Measurements from ENCODE around the gene FOCAD. TPM values are rescaled to one million over a fixed set of nuclear protein-coding genes. Genes with fewer than 3 reads are reported as not detected.
"Not testable (repeated sequence)": the region's sequence is repeated elsewhere in the genome, so short reads cannot be mapped to it uniquely, and the experiment has no call there.

Gene FOCAD
- total and polyA plus RNA-seq, 2 donors (not counting 1 experiment from before 2014, with no cell fraction given) = 40.3 to 145 TPM

GRCh38 chr9:20650313-20650712, 33.7 kb upstream of the FOCAD start:
- Histone ChIP-seq H3K79me2 (ENCODE audit: control insufficient read depth, insufficient read depth, low read length) (no peaks in the 10 kb centered on the region), H3K4me1 (ENCODE audit: control insufficient read depth, extremely low read depth, insufficient read depth, low read length) (no peaks in the 10 kb centered on the region), H4K20me1 (ENCODE audit: control insufficient read depth, extremely low read depth, insufficient read depth, low read length) (no peaks in the 10 kb centered on the region), H3K4me3 (replicated peaks in 1 of 4; ENCODE audit: control extremely low read depth in 1 of 4, insufficient read depth in 1 of 4, low read depth in 3 of 4, low read length in 4 of 4) (no peak overlapping the region), H3K4me2 (ENCODE audit: extremely low read depth, insufficient read depth, low read length) (no peak overlapping the region), H3K27me3 (ENCODE audit: control insufficient read depth, insufficient read depth, low read length) (no peaks in the 10 kb centered on the region), H2AFZ (ENCODE audit: low read length) (no peak overlapping the region), H3K9me3 (ENCODE audit: control insufficient read depth, insufficient read depth, low read depth, low read length) (no peaks in the 10 kb centered on the region), H3K36me3 (ENCODE audit: control insufficient read depth, insufficient read depth, low read length) (no peaks in the 10 kb centered on the region), H3K9ac (ENCODE audit: insufficient read depth, low read length) (no peak overlapping the region), H3K27ac (ENCODE audit: insufficient read depth, low read length) (no peak overlapping the region)
- no peak for TF ChIP-seq EZH2 (IDR thresholded peaks at IDR 0.05; ENCODE audit: low read length, missing control alignments)
- TF ChIP-seq CTCF (conservative IDR thresholded peaks at IDR 0.05 in 1 of 2, IDR thresholded peaks at IDR 0.05 in 1 of 2; ENCODE audit: low read depth in 1 of 2, low read length in 2 of 2) = no peak
- DNase-seq (ENCODE audit: low read depth in 2 of 2) = no peak

GRCh38 chr9:20650750-20651299, 33.2 kb upstream of the FOCAD start:
- no peaks in the 10 kb centered on the region for H3K36me3 ChIP-seq (ENCODE audit: control insufficient read depth, insufficient read depth, low read length)
- H3K4me3 ChIP-seq (replicated peaks in 1 of 4; ENCODE audit: control extremely low read depth in 1 of 4, insufficient read depth in 1 of 4, low read depth in 3 of 4, low read length in 4 of 4) = no peak overlapping the region
- H3K27me3 ChIP-seq (ENCODE audit: control insufficient read depth, insufficient read depth, low read length) = no peaks in the 10 kb centered on the region

GRCh38 chr9:20651939-20652338, 32.1 kb upstream of the FOCAD start:
- H3K4me3 ChIP-seq (replicated peaks in 1 of 4; ENCODE audit: control extremely low read depth in 1 of 4, insufficient read depth in 1 of 4, low read depth in 3 of 4, low read length in 4 of 4) = no peak overlapping the region
- no peak overlapping the region for H3K4me2 ChIP-seq (ENCODE audit: extremely low read depth, insufficient read depth, low read length)
- no peaks in the 10 kb centered on the region for H3K4me1 ChIP-seq (ENCODE audit: control insufficient read depth, extremely low read depth, insufficient read depth, low read length)
- no peak overlapping the region for H2AFZ ChIP-seq (ENCODE audit: low read length)
- H4K20me1 ChIP-seq (ENCODE audit: control insufficient read depth, extremely low read depth, insufficient read depth, low read length) = no peaks in the 10 kb centered on the region
- no peaks in the 10 kb centered on the region for H3K36me3 ChIP-seq (ENCODE audit: control insufficient read depth, insufficient read depth, low read length)
- no peak for DNase-seq (ENCODE audit: low read depth in 2 of 2)
- no peaks in the 10 kb centered on the region for H3K9me3 ChIP-seq (ENCODE audit: control insufficient read depth, insufficient read depth, low read depth, low read length)
- no peak overlapping the region for H3K9ac ChIP-seq (ENCODE audit: insufficient read depth, low read length)
- H3K27me3 ChIP-seq (ENCODE audit: control insufficient read depth, insufficient read depth, low read length) = no peaks in the 10 kb centered on the region
- TF ChIP-seq EZH2 (IDR thresholded peaks at IDR 0.05; ENCODE audit: low read length, missing control alignments) = no peak
- no peak for TF ChIP-seq CTCF (conservative IDR thresholded peaks at IDR 0.05 in 1 of 2, IDR thresholded peaks at IDR 0.05 in 1 of 2; ENCODE audit: low read depth in 1 of 2, low read length in 2 of 2)
- H3K79me2 ChIP-seq (ENCODE audit: control insufficient read depth, insufficient read depth, low read length) = no peaks in the 10 kb centered on the region
- H3K27ac ChIP-seq (ENCODE audit: insufficient read depth, low read length) = no peak overlapping the region

More at GRCh38 chr9:20650750-20651299, 33.2 kb upstream of the FOCAD start:
- Histone ChIP-seq H3K9ac (ENCODE audit: insufficient read depth, low read length) (no peak overlapping the region), H2AFZ (ENCODE audit: low read length) (no peak overlapping the region), H3K79me2 (ENCODE audit: control insufficient read depth, insufficient read depth, low read length) (no peaks in the 10 kb centered on the region), H4K20me1 (ENCODE audit: control insufficient read depth, extremely low read depth, insufficient read depth, low read length) (no peaks in the 10 kb centered on the region), H3K9me3 (ENCODE audit: control insufficient read depth, insufficient read depth, low read depth, low read length) (no peaks in the 10 kb centered on the region), H3K4me1 (ENCODE audit: control insufficient read depth, extremely low read depth, insufficient read depth, low read length) (no peaks in the 10 kb centered on the region), H3K4me2 (ENCODE audit: extremely low read depth, insufficient read depth, low read length) (no peak overlapping the region), H3K27ac (ENCODE audit: insufficient read depth, low read length) (no peak overlapping the region)
- no peak for DNase-seq (ENCODE audit: low read depth in 2 of 2)
- TF ChIP-seq EZH2 (IDR thresholded peaks at IDR 0.05; ENCODE audit: low read length, missing control alignments) (no peak), CTCF (conservative IDR thresholded peaks at IDR 0.05 in 1 of 2, IDR thresholded peaks at IDR 0.05 in 1 of 2; ENCODE audit: low read depth in 1 of 2, low read length in 2 of 2) (no peak)

- H3K4me2 ChIP-seq (ENCODE audit: extremely low read depth, insufficient read depth, low read length); H3K27ac ChIP-seq (ENCODE audit: insufficient read depth, low read length): not testable (repeated sequence)
Measured at GRCh38 chr9:20658246-20658667, 25.8 kb upstream of the FOCAD start.

More at GRCh38 chr9:20658246-20658667, 25.8 kb upstream of the FOCAD start:
- not testable (repeated sequence) for H4K20me1 ChIP-seq (ENCODE audit: control insufficient read depth, extremely low read depth, insufficient read depth, low read length); H3K4me1 ChIP-seq (ENCODE audit: control insufficient read depth, extremely low read depth, insufficient read depth, low read length); H3K36me3 ChIP-seq (ENCODE audit: control insufficient read depth, insufficient read depth, low read length); H3K79me2 ChIP-seq (ENCODE audit: control insufficient read depth, insufficient read depth, low read length); H3K9ac ChIP-seq (ENCODE audit: insufficient read depth, low read length); H3K27me3 ChIP-seq (ENCODE audit: control insufficient read depth, insufficient read depth, low read length); H2AFZ ChIP-seq (ENCODE audit: low read length); DNase-seq (ENCODE audit: low read depth in 2 of 2); H3K9me3 ChIP-seq (ENCODE audit: control insufficient read depth, insufficient read depth, low read depth, low read length)
- peak overlapping the region in 2 of 4 experiments; percentile 63 to 65 for H3K4me3 ChIP-seq (replicated peaks in 1 of 4; ENCODE audit: control extremely low read depth in 1 of 4, insufficient read depth in 1 of 4, low read depth in 3 of 4, low read length in 4 of 4)

Measured in fibroblast of lung (primary cell).